NT2/D1 (cell line): Measurements from ENCODE around the gene CDYL.

Source experiments
- DNase-seq: peaks from one replicate; pipeline ENCODE4 v3.0.0-alpha.2; 2011; ENCODE audit warnings: low read depth, low spot score
- H3K27me3 ChIP-seq: 2 replicates; pipeline ENCODE4 v1.6.0; 2011; ENCODE audit warnings: mild to moderate bottlenecking; ENCODE audit not compliant: insufficient read length, insufficient read depth
- H3K36me3 ChIP-seq: 2 replicates; pipeline ENCODE4 v1.6.1; 2011; ENCODE audit warnings: mild to moderate bottlenecking, low read length, mixed read lengths; ENCODE audit not compliant: insufficient read depth, insufficient read length
- H3K4me1 ChIP-seq: 2 replicates; pipeline ENCODE4 v1.5.1; 2011; ENCODE audit not compliant: insufficient read depth, insufficient read length
- H3K4me3 ChIP-seq: 2 replicates; pipeline ENCODE4 v1.5.1; 2011; ENCODE audit warnings: low read depth; ENCODE audit not compliant: insufficient read length
- H3K9ac ChIP-seq: 2 replicates; pipeline ENCODE4 v1.6.0; 2011; ENCODE audit warnings: low read depth; ENCODE audit not compliant: insufficient read length
- H3K9me3 ChIP-seq: 2 replicates; pipeline ENCODE4 v1.5.1; 2011; ENCODE audit warnings: mild to moderate bottlenecking, low read length; ENCODE audit not compliant: insufficient read depth
- SUZ12 ChIP-seq: IDR thresholded peaks from 2 replicates; pipeline ENCODE4 v1.6.1; 2011; ENCODE audit not compliant: insufficient read length, insufficient read depth; ENCODE audit errors: extremely low read depth
- YY1 ChIP-seq: IDR thresholded peaks from 2 replicates; pipeline ENCODE4 v1.6.1; 2011; ENCODE audit not compliant: insufficient read length, insufficient read depth
- ZNF274 ChIP-seq: IDR thresholded peaks from 2 replicates; pipeline ENCODE4 v1.6.1; 2011; ENCODE audit warnings: mild to moderate bottlenecking, low read depth, low read length

Gene CDYL

DNA sequence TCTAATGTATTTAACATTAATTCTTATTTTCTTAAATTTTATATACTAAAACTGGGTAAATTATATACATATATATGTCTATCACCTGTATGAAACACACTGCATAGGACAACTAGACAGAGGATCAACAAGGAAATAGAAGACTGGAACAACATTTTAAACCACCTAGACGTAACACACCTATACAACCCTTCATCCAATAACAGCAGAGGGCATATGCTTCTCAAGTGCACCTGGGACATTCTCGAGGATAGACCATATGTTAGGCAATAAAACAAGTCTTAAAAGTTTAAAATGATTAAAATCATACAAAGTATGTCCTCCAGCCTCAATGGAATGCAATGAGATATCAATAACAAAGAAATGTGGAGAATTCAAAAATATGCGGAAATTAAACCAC, 182.4 kb downstream of the CDYL start:
- Histone ChIP-seq H3K4me3 (no peak overlapping the region), H3K36me3 (peaks cover 19% of the 10 kb centered on the region), H3K9me3 (no peaks in the 10 kb centered on the region), H3K27me3 (no peaks in the 10 kb centered on the region), H3K4me1 (peaks cover 6% of the 10 kb centered on the region), H3K9ac (no peak overlapping the region)
- TF ChIP-seq YY1 (no peak), ZNF274 (no peak), SUZ12 (no peak)
- no peak for DNase-seq

GRCh38 chr6:4961322-4962168, 185.3 kb downstream of the CDYL start:
- H3K9me3 ChIP-seq = no peaks in the 10 kb centered on the region
- H3K27me3 ChIP-seq = no peaks in the 10 kb centered on the region
- H3K9ac ChIP-seq = no peak overlapping the region
- peaks cover 10% of the 10 kb centered on the region for H3K4me1 ChIP-seq
- no peaks in the 10 kb centered on the region for H3K36me3 ChIP-seq
- TF ChIP-seq YY1 = no peak
- no peak for TF ChIP-seq ZNF274
- no peak for TF ChIP-seq SUZ12
- no peak overlapping the region for H3K4me3 ChIP-seq
- DNase-seq = no peak

- Histone ChIP-seq H3K4me1 (peaks cover 5% of the 10 kb centered on the region), H3K27me3 (no peaks in the 10 kb centered on the region), H3K4me3 (no peak overlapping the region), H3K36me3 (no peaks in the 10 kb centered on the region), H3K9ac (no peak overlapping the region), H3K9me3 (no peaks in the 10 kb centered on the region)
- DNase-seq = no peak
- TF ChIP-seq YY1 (no peak), SUZ12 (no peak), ZNF274 (no peak)
Observed at GRCh38 chr6:4962905-4963304, 186.7 kb downstream of the CDYL start.

GRCh38 chr6:4964675-4965561, 188.7 kb downstream of the CDYL start:
- DNase-seq = no peak
- no peaks in the 10 kb centered on the region for H3K36me3 ChIP-seq
- no peaks in the 10 kb centered on the region for H3K9me3 ChIP-seq
- no peaks in the 10 kb centered on the region for H3K27me3 ChIP-seq
- no peak for TF ChIP-seq YY1
- TF ChIP-seq ZNF274 = no peak
- TF ChIP-seq SUZ12 = no peak
- peaks cover 3% of the 10 kb centered on the region for H3K4me1 ChIP-seq
- H3K9ac ChIP-seq = no peak overlapping the region
- H3K4me3 ChIP-seq = no peak overlapping the region

- Histone ChIP-seq H3K9ac (no peak overlapping the region), H3K9me3 (no peaks in the 10 kb centered on the region), H3K4me3 (no peak overlapping the region), H3K36me3 (no peaks in the 10 kb centered on the region), H3K27me3 (no peaks in the 10 kb centered on the region), H3K4me1 (peaks cover 3% of the 10 kb centered on the region)
- DNase-seq = no peak
- TF ChIP-seq YY1 (no peak), SUZ12 (no peak), ZNF274 (no peak)
Observed at GRCh38 chr6:4965562-4966389, 189.6 kb downstream of the CDYL start.

DNA sequence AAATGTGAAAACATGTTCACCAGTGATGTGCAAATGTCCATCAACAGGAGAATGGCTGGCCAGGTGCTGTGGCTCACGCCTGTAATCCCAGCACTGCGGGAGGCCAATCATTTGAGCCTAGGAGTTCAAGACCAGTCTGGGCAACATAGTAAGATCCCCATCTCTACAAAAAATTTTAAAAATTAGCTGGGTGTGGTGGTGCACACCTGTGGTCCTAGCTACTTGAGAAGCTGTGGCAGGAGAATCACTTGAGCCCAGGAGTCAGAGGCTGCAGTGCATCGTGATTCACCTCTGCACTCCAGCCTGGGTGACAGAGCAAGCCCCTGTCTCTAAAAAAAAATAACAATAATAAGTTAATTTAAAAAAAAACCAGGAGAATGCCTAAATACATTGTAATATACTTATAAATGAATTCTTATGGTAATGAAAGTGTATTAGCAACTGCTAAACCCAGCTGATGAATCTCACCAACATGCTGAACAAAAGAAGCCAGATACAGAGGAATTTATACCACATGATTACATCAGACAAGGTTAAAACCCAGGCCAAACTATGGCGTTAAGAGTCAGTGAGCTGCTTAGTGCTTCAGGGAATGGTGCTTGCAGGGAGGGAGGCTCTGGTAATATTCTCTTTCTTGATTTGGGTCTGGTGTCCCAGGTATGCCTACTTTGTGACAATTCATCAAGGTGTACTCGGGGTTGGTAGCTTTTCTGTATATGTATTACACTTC, 191.3 kb downstream of the CDYL start:
- Histone ChIP-seq H3K27me3 (no peaks in the 10 kb centered on the region), H3K9me3 (no peaks in the 10 kb centered on the region), H3K9ac (no peak overlapping the region), H3K4me1 (peaks cover 3% of the 10 kb centered on the region), H3K4me3 (no peak overlapping the region), H3K36me3 (no peaks in the 10 kb centered on the region)
- DNase-seq = no peak
- no peak for TF ChIP-seq YY1
- TF ChIP-seq SUZ12 = no peak
- TF ChIP-seq ZNF274 = no peak
